GM21360 (cell line): ENCODE data around the gene VEGFD.

Experiments
- ATAC-seq: cut with Tn5 transposase; IDR thresholded peaks from one replicate; pipeline ENCODE4 v1.9.1; 2021; ENCODE audit warnings: mild to moderate bottlenecking, moderate library complexity; ENCODE audit not compliant: unreplicated experiment

Gene VEGFD, protein sequence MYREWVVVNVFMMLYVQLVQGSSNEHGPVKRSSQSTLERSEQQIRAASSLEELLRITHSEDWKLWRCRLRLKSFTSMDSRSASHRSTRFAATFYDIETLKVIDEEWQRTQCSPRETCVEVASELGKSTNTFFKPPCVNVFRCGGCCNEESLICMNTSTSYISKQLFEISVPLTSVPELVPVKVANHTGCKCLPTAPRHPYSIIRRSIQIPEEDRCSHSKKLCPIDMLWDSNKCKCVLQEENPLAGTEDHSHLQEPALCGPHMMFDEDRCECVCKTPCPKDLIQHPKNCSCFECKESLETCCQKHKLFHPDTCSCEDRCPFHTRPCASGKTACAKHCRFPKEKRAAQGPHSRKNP

DNA sequence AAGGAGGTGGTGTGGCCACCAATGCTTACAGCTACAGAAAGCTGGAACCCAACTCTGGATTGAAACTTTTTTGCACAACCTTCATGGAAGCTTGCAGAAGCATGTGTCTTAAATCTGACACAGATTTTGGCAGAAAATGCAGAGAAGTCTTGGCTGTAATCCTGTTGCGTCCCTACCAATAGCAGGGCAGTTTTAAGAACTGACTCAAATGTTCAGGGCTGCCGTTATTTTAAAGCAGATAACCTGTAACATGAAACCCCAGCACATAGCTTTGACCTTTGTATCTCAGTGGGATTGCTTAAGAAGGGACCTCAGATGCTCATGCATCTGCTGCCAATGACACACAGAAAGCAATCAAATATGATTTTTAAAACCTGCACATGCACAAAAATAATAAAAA is at the start of gene VEGFD:
TSS of gene VEGFD (minus strand) at position 110 of the 400 bp plus-strand sequence. CDS start 467 bp downstream, outside the sequence.
- ATAC-seq: no peak

DNA sequence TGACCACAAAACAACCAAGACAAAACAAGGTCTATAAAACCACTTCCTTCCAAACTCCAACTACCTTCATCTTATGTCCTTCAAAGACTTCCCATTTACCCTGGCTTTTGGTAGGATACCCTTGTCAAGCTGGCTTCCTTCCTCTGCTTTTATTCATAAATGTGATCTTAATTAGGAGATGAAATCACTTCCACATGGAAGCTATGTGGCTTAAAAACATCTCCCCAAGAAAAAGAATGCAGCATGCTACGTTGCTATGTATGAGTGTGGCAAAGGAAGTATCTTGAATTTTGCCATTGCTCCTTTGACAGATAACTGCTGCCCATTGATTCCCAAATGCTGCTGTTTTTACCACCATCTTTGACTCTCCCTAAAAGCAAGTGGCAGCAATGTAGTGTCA is 46.4 kb upstream of the VEGFD start:
- ATAC-seq: no peak

DNA sequence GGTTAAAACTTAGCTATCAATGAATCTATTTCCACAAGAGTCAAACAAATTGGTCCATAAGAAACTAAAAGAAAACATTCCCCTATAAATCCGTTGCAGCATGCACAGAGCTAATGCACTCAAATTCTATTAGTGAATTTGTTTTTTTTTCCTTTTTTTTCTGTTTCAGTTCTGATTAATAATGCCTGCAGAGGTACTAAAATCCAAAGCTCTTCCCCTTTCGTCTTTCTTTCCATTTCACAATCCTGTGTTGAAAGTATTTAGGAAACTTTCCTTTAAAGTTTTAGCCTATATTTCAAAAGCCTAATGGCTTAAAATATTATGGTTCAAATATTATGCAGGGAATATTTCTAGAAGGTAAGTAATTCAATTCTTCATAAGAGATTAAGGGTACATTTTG is 45.9 kb upstream of the VEGFD start:
- ATAC-seq: no peak

DNA sequence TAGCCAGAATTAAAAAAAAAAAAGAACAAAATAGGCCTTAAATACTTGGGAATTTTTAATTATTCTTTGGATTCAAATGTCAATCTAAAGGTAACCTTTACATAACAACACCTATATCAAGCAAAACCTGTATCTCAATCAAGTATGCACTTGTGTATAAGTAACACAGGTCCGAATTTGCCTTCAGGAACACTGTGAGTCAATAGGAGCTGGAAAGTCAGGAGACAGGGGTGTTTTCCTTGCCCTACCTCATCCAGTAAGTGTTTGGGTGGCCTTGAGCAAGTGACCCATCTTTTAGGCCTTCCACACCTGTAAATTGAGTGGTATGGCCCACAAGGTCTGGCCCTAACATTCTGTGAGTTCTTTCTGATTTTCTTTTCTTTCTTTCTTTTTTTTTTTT is 40.8 kb upstream of the VEGFD start:
- ATAC-seq: no peak

DNA sequence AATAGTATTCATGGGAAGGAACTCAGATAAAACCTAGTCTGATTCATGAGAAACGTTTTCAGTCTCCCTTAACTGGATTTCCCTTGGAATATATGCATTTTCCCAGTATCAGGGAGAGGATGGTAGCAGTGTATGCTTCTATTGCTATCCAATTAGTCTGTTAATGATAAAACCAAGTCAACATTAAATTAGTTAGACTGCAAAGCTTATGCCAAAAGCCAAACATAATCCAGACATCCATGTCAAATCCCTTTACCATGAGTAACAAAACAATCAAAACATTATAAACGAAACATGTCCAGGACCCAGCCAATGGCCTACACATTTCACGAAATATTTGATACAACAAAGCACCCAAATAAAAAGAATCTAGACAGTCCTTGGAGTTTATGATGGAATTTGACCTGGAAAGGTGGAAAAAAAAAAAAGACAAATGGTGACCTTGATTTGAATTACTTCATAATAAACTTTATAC is 34.5 kb upstream of the VEGFD start:
- ATAC-seq: no peak

DNA sequence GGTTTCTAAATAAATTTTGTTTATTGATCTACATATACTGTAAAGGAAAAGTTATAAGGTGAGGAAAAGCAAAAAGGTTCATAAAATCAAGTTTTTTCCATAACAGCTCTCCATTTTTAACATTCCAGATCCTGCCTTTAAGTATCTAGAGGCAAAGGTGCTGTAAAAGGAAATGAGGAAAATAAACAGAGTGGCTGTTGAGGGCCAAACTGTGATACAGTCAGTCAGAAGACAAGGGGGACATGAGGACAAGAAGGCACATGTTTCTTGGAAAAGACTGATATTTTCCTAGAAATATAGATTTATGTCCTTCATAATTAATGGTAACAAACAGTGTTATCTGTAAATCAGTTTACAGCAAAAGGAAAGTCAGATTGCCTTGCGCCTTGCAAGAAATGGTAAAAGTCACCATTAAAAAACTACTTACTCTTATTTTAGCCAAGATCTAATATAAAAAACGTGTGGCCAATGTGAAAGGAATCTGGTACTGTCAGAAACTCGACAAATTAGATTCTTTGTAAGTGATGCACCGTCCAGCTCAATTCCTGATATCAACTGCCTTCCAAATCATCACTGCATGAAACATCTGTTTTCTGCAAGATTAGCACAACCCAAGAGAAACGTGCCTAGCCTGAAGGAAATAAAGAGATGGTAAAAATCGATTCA is 34.0 kb upstream of the VEGFD start:
- ATAC-seq: no peak

DNA sequence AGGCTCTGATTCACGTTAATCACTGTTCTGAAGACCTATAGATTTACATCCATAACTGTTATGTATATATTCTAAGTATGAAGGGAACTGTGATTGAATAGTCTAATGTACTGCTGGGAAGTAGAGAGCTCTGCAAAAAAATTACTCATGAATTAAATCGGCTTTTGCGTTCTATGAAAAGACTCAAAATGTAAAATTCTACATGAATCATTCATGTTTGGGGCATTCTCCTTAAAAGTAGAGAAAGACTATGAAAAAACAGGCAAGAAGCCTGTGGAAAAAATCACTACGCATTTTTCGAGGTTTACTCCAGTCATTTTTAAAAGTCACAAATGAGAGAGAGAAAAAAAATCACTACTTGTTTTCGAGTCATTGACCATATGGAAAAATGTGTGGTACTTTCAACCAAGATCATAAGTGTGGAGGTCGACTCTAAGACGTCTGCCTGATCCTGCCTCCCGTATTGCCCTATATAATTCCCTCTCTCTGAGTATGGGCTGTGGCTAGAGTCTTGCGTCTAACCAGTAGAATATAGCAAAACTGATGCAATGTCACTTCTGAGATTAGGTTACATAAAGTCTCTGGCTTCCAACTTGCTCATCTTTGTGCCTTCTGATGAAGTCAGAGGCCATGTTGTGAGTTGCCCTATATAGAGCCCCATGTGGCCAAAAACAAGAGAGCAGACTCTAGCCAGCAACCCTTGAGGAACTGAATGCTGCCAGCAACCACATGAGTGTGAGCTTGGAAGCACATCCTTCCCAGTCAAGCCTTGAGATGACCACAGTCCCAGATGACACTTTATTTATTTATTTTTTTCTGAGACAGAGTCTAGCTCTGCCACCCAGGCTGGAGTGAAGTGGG is 32.1 kb upstream of the VEGFD start:
- no peak for ATAC-seq

DNA sequence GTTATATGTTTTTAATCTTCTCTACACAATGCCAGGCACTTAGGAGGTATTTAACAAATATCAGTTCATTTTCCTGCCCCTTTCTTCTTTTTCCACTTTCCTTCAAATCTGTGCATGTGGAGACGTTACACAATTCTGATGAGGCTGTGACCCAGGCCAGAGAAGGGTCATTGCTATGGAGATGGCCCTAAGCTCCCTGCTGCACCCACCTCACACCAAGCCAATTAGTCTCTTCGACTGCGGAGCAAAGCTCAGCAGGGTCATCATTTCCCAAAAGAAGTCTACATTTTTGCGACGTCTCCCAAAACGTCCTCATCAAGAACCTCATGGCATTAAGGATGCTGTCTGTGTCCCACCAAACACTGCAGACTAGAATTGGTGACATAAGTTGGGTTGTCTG is 28.9 kb upstream of the VEGFD start:
- ATAC-seq: no peak

DNA sequence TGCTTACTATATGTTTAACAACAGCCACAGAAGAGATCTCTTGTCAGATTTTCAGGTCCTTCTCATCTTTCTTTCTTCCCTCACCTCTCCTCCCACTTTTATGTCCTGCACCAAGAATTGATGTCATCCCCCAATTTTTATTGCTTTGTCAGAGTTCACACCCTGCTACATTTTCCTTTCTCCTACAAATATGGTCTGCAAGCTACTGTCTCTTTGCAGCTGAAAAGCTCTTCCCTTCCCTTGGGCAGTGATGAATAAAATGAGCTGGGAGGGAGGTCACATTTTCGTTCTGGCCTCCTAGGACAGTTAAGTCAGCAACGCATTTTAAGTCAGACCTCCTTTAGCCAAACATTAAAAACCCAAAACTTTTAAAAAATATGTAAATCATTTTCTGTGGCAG is 26.7 kb upstream of the VEGFD start:
- ATAC-seq: no peak

DNA sequence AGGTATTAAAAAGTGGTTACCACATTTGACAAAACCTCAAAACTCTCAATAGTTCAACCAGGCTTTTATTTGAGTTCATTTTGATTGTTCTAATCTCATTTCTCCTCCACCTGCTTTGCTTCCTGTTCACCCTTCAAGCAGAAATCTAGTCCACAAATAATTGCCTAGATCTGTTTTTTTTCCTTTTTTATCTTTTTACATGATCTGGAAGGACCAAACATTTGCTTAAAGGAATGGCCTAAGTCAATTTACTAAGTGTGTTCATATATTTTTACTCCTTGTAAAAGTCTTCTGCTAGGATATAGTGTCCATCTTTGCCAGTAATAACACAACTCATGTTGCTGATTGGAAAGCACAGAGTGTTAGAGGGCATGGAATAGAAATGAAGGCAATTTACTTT is 26.2 kb upstream of the VEGFD start:
- no peak for ATAC-seq

DNA sequence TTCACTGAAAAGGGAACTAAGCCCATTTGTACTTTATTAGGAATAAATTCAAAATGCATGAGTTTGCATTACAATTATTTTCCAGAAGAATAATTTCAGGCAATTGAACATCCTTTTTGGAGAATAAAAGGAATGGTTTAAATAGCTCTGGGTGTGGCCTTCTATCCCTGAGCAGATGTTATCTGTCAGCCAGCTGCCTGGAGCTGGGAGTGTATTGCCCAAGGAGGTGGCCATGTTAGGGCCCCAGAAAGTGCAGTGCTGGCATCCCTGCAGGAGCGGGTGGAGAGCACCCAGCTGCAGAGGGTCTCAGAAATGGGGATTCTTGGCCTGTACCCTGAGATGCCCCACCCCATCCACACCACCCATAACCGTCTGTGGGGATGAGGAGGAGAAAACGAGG is 21.6 kb upstream of the VEGFD start:
- ATAC-seq: no peak

DNA sequence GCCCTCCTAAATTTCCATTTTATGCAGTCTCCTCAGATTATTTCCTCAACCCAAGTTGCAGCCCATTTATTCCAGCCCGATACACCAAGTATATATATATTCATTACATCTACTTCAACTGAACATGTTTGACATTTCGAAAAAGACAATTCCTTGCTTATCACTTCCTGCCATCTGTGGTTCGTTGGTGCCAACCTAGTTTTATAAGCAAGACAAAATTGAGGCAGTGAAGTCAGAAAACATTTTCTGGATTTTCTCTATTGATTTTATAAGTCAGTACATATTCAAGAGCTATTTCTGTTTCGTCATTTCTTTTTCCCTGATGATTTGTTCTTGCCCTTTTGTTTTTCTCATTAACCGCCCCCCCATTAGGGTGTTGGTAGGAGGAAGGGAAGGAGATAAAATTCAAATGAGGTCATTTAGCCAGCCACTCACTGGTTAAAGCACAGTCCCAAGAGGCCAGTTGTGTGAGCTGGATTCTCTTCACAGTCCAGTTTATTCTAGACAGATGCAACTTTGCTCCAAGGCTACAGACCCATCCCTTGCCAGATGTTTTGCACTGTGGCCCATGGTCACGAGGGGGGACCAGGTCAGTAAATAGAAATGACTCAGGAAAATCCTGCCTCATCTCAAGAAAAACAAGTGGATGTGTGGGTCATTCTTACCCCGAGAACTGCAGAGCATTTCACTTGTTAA is 20.3 kb upstream of the VEGFD start:
- no peak for ATAC-seq

DNA sequence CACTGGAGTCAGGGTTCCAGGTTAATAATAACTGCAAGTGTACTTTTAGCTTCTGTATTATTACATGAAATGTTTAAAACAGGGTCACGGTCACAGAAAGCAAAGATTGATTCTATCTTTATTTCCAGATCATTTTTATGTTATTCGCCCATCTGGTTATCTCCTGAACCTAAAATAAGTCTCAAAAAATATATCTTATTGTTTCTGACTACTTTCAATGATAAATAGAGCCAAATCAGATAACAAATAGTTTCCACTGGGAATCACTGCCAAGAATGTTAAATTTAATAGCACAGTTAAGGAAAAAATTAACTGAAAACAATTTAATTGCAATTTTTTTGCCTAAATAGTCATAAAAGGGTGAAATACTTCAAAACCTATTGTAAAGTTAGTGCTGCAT is 17.2 kb upstream of the VEGFD start:
- ATAC-seq: no peak

DNA sequence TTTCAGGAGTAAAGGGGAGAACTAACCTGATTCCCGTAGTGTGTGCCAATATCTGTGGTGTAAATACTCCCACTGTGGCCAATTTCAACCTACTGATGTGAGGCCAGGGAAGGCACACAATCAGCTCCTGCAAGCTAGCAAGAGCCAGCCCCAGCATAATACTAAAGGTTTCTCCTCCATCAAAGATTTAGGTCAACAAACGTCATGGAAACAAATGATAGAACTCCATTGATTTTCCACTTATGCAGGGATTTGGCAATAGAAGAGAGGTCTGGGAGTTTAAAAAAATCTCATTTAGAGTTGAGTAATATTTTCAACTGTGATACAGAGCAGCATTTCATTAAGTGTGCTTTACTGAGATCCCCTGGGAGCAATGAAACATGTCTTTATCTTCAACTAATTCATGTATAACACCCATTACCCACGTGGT is 15.8 kb upstream of the VEGFD start:
- no peak for ATAC-seq

DNA sequence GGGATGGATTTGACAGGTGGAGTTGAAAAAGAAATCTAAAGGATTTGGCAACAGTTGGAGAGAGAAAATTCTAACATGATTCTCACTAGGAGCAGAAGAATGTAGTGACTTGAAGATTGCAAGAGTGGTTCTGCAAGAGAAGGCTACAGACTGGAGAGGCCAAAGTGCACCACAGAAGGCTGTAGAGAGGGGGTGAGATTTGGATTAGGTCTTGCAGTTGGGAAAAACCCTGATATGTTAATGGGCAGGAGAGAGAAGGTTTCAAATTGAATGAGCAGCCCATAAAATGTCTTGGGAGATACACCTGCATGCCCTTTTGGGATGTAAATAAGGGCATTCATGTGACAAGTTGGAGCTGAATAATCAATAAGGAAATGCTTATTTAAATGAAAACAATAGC is 14.7 kb upstream of the VEGFD start:
- no peak for ATAC-seq

DNA sequence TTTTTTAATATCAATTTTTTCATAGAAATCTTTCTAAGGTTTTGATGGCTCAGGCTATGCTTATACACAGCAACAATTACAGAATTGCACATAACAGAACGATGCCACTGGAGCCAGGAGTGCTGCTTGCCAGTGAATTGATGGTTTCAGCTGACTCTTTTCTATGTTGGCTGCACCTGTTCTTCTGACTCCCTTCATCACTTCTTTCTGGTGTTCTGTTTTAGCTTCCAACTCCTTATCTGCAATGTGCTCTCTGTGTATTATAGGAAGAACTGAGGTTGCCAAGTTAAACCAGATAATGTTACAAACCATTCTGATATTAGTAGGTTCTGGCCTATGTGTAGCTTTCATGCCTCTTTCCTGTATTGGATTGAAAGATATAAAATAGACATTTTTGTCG is 11.6 kb upstream of the VEGFD start:
- no peak for ATAC-seq

DNA sequence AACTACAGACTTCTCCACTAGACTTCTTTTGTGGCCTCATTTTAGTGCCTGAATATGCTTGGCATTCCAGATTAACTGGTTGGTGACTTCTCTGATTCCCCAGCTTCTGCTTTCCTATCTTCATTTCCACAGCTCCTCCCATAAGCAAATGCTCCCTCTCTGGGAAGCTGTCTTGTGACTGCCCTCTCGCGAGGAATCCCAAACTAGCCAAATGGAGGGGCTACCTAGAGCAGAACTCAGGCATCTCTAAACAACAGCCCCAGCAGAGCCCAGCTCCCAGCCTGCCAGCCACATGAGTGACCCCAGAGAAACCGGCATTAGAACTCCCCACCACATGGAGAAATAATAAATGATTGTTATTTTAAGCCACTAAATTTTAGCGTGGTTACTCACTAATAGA is 7.6 kb upstream of the VEGFD start:
- ATAC-seq: no peak

DNA sequence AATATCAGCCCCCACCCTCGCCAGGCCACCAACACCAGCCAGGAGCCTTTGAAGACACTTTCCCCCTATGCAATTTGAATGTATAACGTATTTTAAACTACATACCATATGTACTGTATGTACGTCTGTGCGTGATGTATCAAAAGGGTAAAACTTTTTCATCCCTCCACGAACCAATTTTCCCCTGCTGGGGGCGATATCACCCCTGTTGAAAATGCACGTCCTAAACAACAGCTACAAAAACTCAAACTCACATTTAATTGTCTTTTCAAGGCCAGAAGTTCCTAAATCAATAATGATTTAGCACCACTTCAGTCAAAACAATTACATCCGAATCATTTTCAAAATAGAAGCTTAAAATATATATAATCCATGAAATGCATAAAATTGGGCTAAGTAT is 1.4 kb downstream of the VEGFD start:
- ATAC-seq: no peak

DNA sequence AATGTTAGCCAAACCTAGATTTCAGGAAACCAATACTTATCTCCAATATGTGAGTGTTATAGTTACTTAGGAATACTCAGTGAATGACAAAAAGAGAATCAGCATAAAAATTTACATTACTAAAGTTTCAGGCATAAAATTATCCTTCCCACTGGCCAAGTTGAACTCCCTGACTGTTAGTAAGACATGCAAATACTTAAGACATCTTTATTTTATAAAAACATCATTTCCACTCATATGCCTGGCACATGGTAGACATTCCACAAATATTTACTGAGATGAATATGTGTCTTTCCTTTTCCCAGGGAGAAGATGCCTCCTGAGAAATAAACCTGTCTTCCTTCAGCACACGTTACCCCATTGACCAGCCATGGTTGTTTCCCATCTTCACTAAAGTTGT is 7.3 kb downstream of the VEGFD start:
- no peak for ATAC-seq

DNA sequence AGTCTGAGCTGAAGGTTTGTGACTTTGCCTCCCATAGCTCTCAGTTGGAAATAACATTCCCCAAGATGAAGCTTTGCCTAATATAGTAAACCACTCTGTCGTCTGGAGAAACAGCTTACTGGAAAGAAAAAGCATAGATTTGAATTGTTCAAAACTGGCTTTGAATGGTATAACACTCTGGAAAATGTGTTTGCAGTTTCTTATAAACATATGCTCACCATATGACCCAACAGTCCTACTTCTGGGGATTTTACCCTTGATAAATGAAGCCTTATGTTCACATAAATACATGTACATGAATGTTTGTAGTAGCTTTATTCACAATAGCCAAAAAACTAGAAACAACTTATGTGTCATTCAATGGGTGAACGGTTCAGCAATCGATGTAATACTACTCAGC is 10.2 kb downstream of the VEGFD start:
- no peak for ATAC-seq
